Breast epithelium (tissue), 3 donors: ENCODE results near the gene TMSB15B.

ENCODE experiments used
- CTCF ChIP-seq, 3 donors: fragments of 450-650 bp; IDR thresholded peaks; one replicate each; pipeline ENCODE4 v1.5.1; 2016 to 2017; ENCODE audit warnings: antibody characterized with exemption in 3 of 3, mild to moderate bottlenecking in 3 of 3, moderate library complexity in 3 of 3
- POLR2A ChIP-seq: fragments of 450-650 bp; IDR thresholded peaks from one replicate; pipeline ENCODE4 v1.6.1; 2016; ENCODE audit warnings: antibody characterized with exemption, mild to moderate bottlenecking, moderate library complexity
- POLR2AphosphoS5 ChIP-seq, 3 donors: sonication (generic); formaldehyde crosslinking; IDR thresholded peaks; one replicate each; pipeline ENCODE4 v1.6.1; 2017; ENCODE audit warnings: antibody characterized with exemption in 3 of 3

GRCh38 chrX:103949506-103949905 lies 12.9 kb upstream of the TMSB15B start:
- TF ChIP-seq POLR2A (no peak), CTCF (IDR thresholded peaks at IDR 0.05) (no peak), POLR2AphosphoS5 (IDR thresholded peaks at IDR 0.05) (no peak)
